BJ (cell line): ENCODE results near the gene CYP2A6. TPM values are rescaled to one million over a fixed set of nuclear protein-coding genes. Genes with fewer than 3 reads are reported as not detected.

Source experiments
- CTCF ChIA-PET: fragments of 350-600 bp; formaldehyde crosslinking; extraction: SDS; loops from one replicate; lab custom pipeline; 2021; ENCODE audit warnings: antibody characterized with exemption, inconsistent platforms; lab: Yijun Ruan, JAX
- POLR2A ChIA-PET: fragments of 300-600 bp; sonication (Branson Sonifier 250); formaldehyde crosslinking; extraction: SDS; loops from one replicate; lab custom pipeline; 2021; ENCODE audit warnings: antibody characterized with exemption; lab: Charles Lee
- DNase-seq: peaks from one replicate; pipeline ENCODE4 v3.0.0-alpha.2; 2011; ENCODE audit warnings: low read depth
- H3K27me3 ChIP-seq: 2 replicates; pipeline ENCODE4 v1.6.0; 2011; ENCODE audit warnings: low read length; ENCODE audit not compliant: control insufficient read depth, insufficient read depth
- H3K36me3 ChIP-seq: 2 replicates; pipeline ENCODE4 v1.5.1; 2011; ENCODE audit warnings: low read length; ENCODE audit not compliant: control insufficient read depth, insufficient read depth
- H3K4me3 ChIP-seq: 2 replicates; pipeline ENCODE4 v1.5.1; 2011; ENCODE audit warnings: low read depth, mild to moderate bottlenecking, control low read depth, low read length
- CTCF ChIP-seq: IDR thresholded peaks from 2 replicates; pipeline ENCODE4 v1.5.1; 2011; ENCODE audit warnings: low read depth, mild to moderate bottlenecking, control low read depth, inconsistent platforms, low read length, moderate library complexity; ENCODE audit not compliant: insufficient read depth
- polyA plus RNA-seq: library from polyadenylated mRNA; depleted of rRNA; stranded (reverse); fragments of >200 nt; gene quantifications from 2 replicates; pipeline ENCODE4 v1.2.3, GENCODE V29; 2011

CYP2A6 gene
- polyA plus RNA-seq, 1 experiment: not detected

- DNase-seq: no peak
- Histone ChIP-seq H3K27me3 (no peaks in the 10 kb centered on the region), H3K4me3 (no peak overlapping the region), H3K36me3 (peaks cover 23% of the 10 kb centered on the region)
- no peak for TF ChIP-seq CTCF
- CTCF ChIA-PET: interaction anchor here (0.9 to 5.1 kb wide), 6 partner anchors 12 to 157 kb away, joined by 3 to 49 read pairs (median 8); partner anchors contain the start of gene RAB4B
- POLR2A ChIA-PET: interaction anchor here (0.9 kb wide), 1 partner anchor 9 kb away, joined by 3 read pairs; the partner anchor contains the start of gene EGLN2
These were observed 42.3 kb downstream of the CYP2A6 start for GRCh38 chr19:40808021-40808325.

GRCh38 chr19:40807147-40808020 lies 42.9 kb downstream of the CYP2A6 start:
- ChIA-PET POLR2A (interaction anchor here (0.9 kb wide), 1 partner anchor 9 kb away, joined by 3 read pairs; the partner anchor contains the start of gene EGLN2), CTCF (interaction anchor here (0.5 to 5.1 kb wide), 21 partner anchors 9 to 156 kb away, joined by 3 to 49 read pairs (median 4); partner anchors contain the start of genes ACTMAP, COQ8B, EGLN2 and ITPKC)
- peak; percentile 31 for TF ChIP-seq CTCF
- Histone ChIP-seq H3K27me3 (no peaks in the 10 kb centered on the region), H3K36me3 (peaks cover 26% of the 10 kb centered on the region), H3K4me3 (no peak overlapping the region)
- no peak for DNase-seq

GRCh38 chr19:40806423-40807146 lies 43.7 kb downstream of the CYP2A6 start:
- Histone ChIP-seq H3K36me3 (peaks cover 30% of the 10 kb centered on the region), H3K27me3 (no peaks in the 10 kb centered on the region), H3K4me3 (no peak overlapping the region)
- DNase-seq: peak; percentile 86
- ChIA-PET POLR2A (no interaction called here), CTCF (interaction anchor here (0.5 to 5.1 kb wide), 23 partner anchors 8 to 155 kb away, joined by 3 to 49 read pairs (median 4); partner anchors contain the start of genes ACTMAP, COQ8B, EGLN2 and ITPKC)
- TF ChIP-seq CTCF: peak; percentile 95

- Histone ChIP-seq H3K4me3 (no peak overlapping the region), H3K27me3 (no peaks in the 10 kb centered on the region), H3K36me3 (peaks cover 38% of the 10 kb centered on the region)
- ChIA-PET POLR2A (no interaction called here), CTCF (interaction anchor here (1.8 to 5.1 kb wide), 3 partner anchors 88 to 171 kb away, joined by 5 to 49 read pairs (median 12); partner anchors contain the start of genes COQ8B and ITPKC)
- TF ChIP-seq CTCF: no peak
- no peak for DNase-seq
These were observed 44.9 kb downstream of the CYP2A6 start for GRCh38 chr19:40805258-40805868.
